Measurements from ENCODE around the gene MYO10. TPM values are rescaled to one million over a fixed set of nuclear protein-coding genes. Genes with fewer than 3 reads are reported as not detected.

MYO10 gene
- total RNA-seq, 1 experiment from 2014 or later = 89.8 TPM

DNA sequence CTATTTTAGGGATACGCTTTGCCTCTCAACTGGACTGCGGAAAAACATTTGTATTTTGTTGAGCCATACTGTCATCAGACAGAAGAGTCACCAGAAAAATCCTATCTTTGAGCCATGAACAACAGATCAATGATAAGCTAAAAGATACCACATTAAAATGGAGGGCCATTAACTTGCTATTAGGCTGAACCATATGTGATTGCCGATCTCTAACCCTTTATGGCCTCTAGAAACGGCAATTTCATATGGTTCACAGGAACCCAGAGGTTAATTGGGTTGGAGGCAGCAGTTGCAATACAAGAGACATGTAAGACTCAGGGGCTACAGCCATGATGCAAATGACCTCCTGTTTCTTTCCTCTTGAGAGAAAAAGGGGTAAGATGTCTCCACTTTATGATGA is 69.8 kb downstream of the MYO10 start:
- POLR2A ChIA-PET = interaction anchor here (0.6 kb wide), 1 partner anchor 34 kb away, joined by 4 read pairs; no protein-coding TSS in a partner anchor
- H3K27ac Mint-ChIP-seq = peak overlapping the region; percentile 53

GRCh38 chr5:16865151-16865550 is 70.9 kb downstream of the MYO10 start:
- Mint-ChIP-seq H3K27me3 (ENCODE audit: low read depth) (no peaks in the 10 kb centered on the region), H3K36me3 (no peaks in the 10 kb centered on the region), H3K9me3 (no peaks in the 10 kb centered on the region), H3K4me1 (peaks cover 82% of the 10 kb centered on the region), H3K4me3 (no peak overlapping the region), H3K27ac (peak overlapping the region; percentile 57)
- DNase-seq (ENCODE audit: low spot score) (no peak), ATAC-seq (no peak)
- POLR2A ChIA-PET = no interaction called here
- CTCF ChIA-PET = no interaction called here
- no peak for TF ChIP-seq PRDM15 (CRISPR knock-in tag; IDR thresholded peaks at IDR 0.05)
- TF ChIP-seq, protein P1, sequence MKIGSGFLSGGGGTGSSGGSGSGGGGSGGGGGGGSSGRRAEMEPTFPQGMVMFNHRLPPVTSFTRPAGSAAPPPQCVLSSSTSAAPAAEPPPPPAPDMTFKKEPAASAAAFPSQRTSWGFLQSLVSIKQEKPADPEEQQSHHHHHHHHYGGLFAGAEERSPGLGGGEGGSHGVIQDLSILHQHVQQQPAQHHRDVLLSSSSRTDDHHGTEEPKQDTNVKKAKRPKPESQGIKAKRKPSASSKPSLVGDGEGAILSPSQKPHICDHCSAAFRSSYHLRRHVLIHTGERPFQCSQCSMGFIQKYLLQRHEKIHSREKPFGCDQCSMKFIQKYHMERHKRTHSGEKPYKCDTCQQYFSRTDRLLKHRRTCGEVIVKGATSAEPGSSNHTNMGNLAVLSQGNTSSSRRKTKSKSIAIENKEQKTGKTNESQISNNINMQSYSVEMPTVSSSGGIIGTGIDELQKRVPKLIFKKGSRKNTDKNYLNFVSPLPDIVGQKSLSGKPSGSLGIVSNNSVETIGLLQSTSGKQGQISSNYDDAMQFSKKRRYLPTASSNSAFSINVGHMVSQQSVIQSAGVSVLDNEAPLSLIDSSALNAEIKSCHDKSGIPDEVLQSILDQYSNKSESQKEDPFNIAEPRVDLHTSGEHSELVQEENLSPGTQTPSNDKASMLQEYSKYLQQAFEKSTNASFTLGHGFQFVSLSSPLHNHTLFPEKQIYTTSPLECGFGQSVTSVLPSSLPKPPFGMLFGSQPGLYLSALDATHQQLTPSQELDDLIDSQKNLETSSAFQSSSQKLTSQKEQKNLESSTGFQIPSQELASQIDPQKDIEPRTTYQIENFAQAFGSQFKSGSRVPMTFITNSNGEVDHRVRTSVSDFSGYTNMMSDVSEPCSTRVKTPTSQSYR (CRISPR knock-in tag; IDR thresholded peaks at IDR 0.05) = no peak
- TF ChIP-seq, protein P2, sequence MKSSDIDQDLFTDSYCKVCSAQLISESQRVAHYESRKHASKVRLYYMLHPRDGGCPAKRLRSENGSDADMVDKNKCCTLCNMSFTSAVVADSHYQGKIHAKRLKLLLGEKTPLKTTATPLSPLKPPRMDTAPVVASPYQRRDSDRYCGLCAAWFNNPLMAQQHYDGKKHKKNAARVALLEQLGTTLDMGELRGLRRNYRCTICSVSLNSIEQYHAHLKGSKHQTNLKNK (CRISPR knock-in tag; IDR thresholded peaks at IDR 0.05) = no peak
- TF ChIP-seq ZNF232 (CRISPR knock-in tag; IDR thresholded peaks at IDR 0.05) = no peak
- TF ChIP-seq, protein P3, sequence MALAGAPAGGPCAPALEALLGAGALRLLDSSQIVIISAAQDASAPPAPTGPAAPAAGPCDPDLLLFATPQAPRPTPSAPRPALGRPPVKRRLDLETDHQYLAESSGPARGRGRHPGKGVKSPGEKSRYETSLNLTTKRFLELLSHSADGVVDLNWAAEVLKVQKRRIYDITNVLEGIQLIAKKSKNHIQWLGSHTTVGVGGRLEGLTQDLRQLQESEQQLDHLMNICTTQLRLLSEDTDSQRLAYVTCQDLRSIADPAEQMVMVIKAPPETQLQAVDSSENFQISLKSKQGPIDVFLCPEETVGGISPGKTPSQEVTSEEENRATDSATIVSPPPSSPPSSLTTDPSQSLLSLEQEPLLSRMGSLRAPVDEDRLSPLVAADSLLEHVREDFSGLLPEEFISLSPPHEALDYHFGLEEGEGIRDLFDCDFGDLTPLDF (CRISPR knock-in tag; IDR thresholded peaks at IDR 0.05) = no peak
- TF ChIP-seq ZNF423 (CRISPR knock-in tag; IDR thresholded peaks at IDR 0.05) = no peak
- no peak for TF ChIP-seq CREB1 (CRISPR knock-in tag; IDR thresholded peaks at IDR 0.05)
- TF ChIP-seq, protein P4, sequence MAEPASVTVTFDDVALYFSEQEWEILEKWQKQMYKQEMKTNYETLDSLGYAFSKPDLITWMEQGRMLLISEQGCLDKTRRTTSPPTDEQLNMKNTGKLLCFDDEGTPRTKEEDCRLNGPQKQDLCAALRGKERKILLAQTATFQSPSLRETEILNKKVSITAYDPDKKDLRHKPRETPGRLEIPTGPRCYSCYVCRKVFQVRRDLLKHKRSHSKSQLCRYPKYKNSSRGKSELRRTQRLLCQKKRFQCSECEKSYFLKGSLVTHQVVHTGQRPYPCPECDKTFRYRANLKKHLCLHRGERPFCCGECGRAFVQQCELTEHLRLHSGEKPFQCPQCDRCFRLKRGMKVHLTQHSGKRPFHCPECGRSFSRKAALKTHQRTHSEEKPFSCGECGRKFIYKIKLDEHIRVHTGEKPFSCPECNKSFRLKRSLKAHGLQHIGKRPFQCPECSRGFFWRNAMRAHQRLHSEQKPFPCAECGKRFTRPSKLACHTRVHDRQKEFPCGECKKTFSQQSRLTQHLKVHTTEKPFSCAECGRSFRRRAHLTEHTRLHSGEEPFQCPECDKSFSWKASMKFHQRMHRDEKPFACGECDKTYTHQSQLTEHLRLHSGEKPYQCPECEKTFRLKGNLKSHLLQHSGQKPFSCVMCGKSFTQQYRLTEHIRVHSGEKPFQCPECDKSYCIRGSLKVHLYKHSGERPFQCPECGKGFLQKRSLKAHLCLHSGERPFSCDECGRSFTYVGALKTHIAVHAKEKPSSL (CRISPR knock-in tag; conservative IDR thresholded peaks at IDR 0.05) = no peak

More for the DNA sequence above, 69.8 kb downstream of the MYO10 start:
- CTCF ChIA-PET = interaction anchor here (0.8 to 1.6 kb wide), 3 partner anchors 29 to 266 kb away, joined by 3 to 6 read pairs (median 3); no protein-coding TSS in a partner anchor
- ATAC-seq = no peak; the same call in 1 of the 2 replicates
- TF ChIP-seq CBFB (CRISPR knock-in tag; IDR thresholded peaks at IDR 0.05; ENCODE audit: low read depth) (no peak), TCF7 (CRISPR knock-in tag; IDR thresholded peaks at IDR 0.05; ENCODE audit: low read depth) (no peak), NFE2L1 (CRISPR knock-in tag; IDR thresholded peaks at IDR 0.05) (no peak), USF2 (CRISPR knock-in tag; IDR thresholded peaks at IDR 0.05) (no peak), TEAD4 (CRISPR knock-in tag; IDR thresholded peaks at IDR 0.05) (no peak), TEAD1 (CRISPR knock-in tag; IDR thresholded peaks at IDR 0.05) (no peak), IRF1 (CRISPR knock-in tag; IDR thresholded peaks at IDR 0.05) (no peak), ATF3 (CRISPR knock-in tag; conservative IDR thresholded peaks at IDR 0.05) (no peak)
- TF ChIP-seq, protein P5, sequence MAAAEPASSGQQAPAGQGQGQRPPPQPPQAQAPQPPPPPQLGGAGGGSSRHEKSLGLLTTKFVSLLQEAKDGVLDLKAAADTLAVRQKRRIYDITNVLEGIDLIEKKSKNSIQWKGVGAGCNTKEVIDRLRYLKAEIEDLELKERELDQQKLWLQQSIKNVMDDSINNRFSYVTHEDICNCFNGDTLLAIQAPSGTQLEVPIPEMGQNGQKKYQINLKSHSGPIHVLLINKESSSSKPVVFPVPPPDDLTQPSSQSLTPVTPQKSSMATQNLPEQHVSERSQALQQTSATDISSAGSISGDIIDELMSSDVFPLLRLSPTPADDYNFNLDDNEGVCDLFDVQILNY (CRISPR knock-in tag; IDR thresholded peaks at IDR 0.05) = no peak
- TF ChIP-seq, protein P2 (CRISPR knock-in tag; IDR thresholded peaks at IDR 0.05) = no peak
- TF ChIP-seq, protein P6, sequence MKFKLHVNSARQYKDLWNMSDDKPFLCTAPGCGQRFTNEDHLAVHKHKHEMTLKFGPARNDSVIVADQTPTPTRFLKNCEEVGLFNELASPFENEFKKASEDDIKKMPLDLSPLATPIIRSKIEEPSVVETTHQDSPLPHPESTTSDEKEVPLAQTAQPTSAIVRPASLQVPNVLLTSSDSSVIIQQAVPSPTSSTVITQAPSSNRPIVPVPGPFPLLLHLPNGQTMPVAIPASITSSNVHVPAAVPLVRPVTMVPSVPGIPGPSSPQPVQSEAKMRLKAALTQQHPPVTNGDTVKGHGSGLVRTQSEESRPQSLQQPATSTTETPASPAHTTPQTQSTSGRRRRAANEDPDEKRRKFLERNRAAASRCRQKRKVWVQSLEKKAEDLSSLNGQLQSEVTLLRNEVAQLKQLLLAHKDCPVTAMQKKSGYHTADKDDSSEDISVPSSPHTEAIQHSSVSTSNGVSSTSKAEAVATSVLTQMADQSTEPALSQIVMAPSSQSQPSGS (CRISPR knock-in tag; IDR thresholded peaks at IDR 0.05; ENCODE audit: borderline replicate concordance, low read depth) = no peak
- Mint-ChIP-seq H3K36me3 (no peaks in the 10 kb centered on the region), H3K4me3 (no peak overlapping the region), H3K27me3 (ENCODE audit: low read depth) (no peaks in the 10 kb centered on the region), H3K9me3 (no peaks in the 10 kb centered on the region), H3K4me1 (peaks cover 80% of the 10 kb centered on the region)
- DNase-seq (ENCODE audit: low spot score) = no peak
